ENCODE measurements around the gene ECE1.

- TF ChIP-seq CTCF (IDR thresholded peaks at IDR 0.05) (no peak), POLR2A (IDR thresholded peaks at IDR 0.05) (no peak), EP300 (IDR thresholded peaks at IDR 0.05) (no peak)
Observed at GRCh38 chr1:21298981-21299391, 8.7 kb upstream of the ECE1 start.

Data from ovary (tissue), 3 donors.